ENCODE data around the gene GPR35.

DNA sequence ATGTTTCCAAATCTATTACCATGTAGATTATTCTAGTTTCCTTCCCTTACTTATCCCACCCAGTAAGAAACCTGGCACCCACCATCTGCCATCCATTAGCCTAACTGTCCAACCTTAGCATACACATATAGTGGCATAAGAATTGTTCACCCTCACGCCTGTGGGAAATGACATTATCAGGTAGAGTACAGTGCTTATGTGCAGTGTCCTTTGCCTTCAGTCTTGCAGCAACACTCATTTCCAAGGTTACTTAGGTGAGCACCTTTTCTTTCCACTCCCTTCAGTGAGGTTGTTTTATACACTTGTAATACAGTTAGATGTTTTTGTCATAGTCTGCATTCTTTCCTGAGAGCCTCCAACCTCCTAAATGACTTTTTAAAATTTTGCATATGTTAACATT is 39.3 kb downstream of the GPR35 start:
- TF ChIP-seq, protein P1, sequence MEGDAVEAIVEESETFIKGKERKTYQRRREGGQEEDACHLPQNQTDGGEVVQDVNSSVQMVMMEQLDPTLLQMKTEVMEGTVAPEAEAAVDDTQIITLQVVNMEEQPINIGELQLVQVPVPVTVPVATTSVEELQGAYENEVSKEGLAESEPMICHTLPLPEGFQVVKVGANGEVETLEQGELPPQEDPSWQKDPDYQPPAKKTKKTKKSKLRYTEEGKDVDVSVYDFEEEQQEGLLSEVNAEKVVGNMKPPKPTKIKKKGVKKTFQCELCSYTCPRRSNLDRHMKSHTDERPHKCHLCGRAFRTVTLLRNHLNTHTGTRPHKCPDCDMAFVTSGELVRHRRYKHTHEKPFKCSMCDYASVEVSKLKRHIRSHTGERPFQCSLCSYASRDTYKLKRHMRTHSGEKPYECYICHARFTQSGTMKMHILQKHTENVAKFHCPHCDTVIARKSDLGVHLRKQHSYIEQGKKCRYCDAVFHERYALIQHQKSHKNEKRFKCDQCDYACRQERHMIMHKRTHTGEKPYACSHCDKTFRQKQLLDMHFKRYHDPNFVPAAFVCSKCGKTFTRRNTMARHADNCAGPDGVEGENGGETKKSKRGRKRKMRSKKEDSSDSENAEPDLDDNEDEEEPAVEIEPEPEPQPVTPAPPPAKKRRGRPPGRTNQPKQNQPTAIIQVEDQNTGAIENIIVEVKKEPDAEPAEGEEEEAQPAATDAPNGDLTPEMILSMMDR (IDR thresholded peaks at IDR 0.05; ENCODE audit: borderline replicate concordance, extremely low read depth, low read length, poor library complexity, severe bottlenecking) = no peak
- no peak for TF ChIP-seq EZH2 (IDR thresholded peaks at IDR 0.05; ENCODE audit: borderline replicate concordance, low read depth, low read length, severe bottlenecking)

Measured in DND-41 (cell line).